ENCODE measurements around the gene FFAR1.

DNA sequence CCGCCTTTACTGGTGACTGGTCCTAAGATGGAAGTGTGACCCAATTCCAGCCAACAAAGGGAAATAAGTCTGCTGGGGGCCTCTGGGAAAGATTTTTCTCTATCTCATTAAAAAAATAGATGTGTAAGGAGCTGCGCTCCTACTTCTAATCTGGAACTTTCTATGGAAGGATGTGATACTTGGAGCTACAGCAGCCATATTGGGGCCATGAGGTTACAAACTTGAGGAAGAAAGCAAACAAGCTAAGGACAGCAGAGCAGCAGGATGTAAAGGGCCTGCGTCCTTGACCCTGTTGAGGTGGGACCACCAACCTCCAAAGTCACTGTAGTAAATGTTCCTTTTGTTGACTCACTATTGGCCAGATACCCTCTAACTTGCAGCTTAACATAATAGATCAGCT lies 30.7 kb downstream of the FFAR1 start:
- TF ChIP-seq EZH2 (optimal IDR thresholded peaks at IDR 0.05; ENCODE audit: low read depth, low read length) = no peak
- TF ChIP-seq, protein P1, sequence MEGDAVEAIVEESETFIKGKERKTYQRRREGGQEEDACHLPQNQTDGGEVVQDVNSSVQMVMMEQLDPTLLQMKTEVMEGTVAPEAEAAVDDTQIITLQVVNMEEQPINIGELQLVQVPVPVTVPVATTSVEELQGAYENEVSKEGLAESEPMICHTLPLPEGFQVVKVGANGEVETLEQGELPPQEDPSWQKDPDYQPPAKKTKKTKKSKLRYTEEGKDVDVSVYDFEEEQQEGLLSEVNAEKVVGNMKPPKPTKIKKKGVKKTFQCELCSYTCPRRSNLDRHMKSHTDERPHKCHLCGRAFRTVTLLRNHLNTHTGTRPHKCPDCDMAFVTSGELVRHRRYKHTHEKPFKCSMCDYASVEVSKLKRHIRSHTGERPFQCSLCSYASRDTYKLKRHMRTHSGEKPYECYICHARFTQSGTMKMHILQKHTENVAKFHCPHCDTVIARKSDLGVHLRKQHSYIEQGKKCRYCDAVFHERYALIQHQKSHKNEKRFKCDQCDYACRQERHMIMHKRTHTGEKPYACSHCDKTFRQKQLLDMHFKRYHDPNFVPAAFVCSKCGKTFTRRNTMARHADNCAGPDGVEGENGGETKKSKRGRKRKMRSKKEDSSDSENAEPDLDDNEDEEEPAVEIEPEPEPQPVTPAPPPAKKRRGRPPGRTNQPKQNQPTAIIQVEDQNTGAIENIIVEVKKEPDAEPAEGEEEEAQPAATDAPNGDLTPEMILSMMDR (IDR thresholded peaks at IDR 0.05; ENCODE audit: low read length) = no peak
